GM23338 (cell line): ENCODE measurements around the gene TNS1.

Experiments used
- CREB1 ChIP-seq: fragments of 250-450 bp; sonication (Bioruptor Pico); IDR thresholded peaks from 2 replicates; pipeline ENCODE4 v1.5.0; 2020; ENCODE audit warnings: low read depth, mild to moderate bottlenecking, moderate library complexity
- CTCF ChIP-seq, 2 experiments: fragments of 200-600 bp in 1 of 2; sonication (generic) in 1 of 2; conservative IDR thresholded peaks; 2 replicates each; pipeline versions ENCODE4 v1.5.1 to v1.6.1; 2016 to 2017; ENCODE audit warnings: antibody characterized with exemption in 2 of 2, low read depth in 2 of 2, mild to moderate bottlenecking in 2 of 2, moderate library complexity in 1 of 2
- ETS1 ChIP-seq: IDR thresholded peaks from 2 replicates; pipeline ENCODE4 v1.6.1; 2016; ENCODE audit warnings: antibody characterized with exemption
- EZH2 ChIP-seq: fragments of 200-600 bp; sonication (generic); IDR thresholded peaks from one replicate; pipeline ENCODE4 v1.8.0; 2017; ENCODE audit warnings: antibody characterized with exemption, mild to moderate bottlenecking, low read depth; ENCODE audit not compliant: unreplicated experiment
- EZH2phosphoT487 ChIP-seq: fragments of 200-600 bp; sonication (generic); IDR thresholded peaks from one replicate; pipeline ENCODE4 v1.8.1; 2018; ENCODE audit warnings: antibody characterized with exemption; ENCODE audit not compliant: unreplicated experiment
- POLR2AphosphoS5 ChIP-seq: IDR thresholded peaks from 2 replicates; pipeline ENCODE4 v1.6.1; 2016; ENCODE audit warnings: antibody characterized with exemption, low read depth

GRCh38 chr2:217843324-217843723 lies 159.5 kb downstream of the TNS1 start:
- TF ChIP-seq CTCF (conservative IDR thresholded peaks at IDR 0.05; ENCODE audit: low read depth in 2 of 2) (no peak), EZH2 (no peak), POLR2AphosphoS5 (no peak), EZH2phosphoT487 (no peak), ETS1 (no peak), CREB1 (CRISPR knock-in tag) (no peak)
